Measurements from ENCODE around the gene NTPCR.

NTPCR gene

GRCh38 chr1:233019778-233020325 is 69.4 kb downstream of the NTPCR start:
- DNase-seq, result no peak

GRCh38 chr1:233020426-233020825 is 70.0 kb downstream of the NTPCR start:
- DNase-seq, result no peak

- DNase-seq, result no peak
Observed at GRCh38 chr1:233022246-233022645, 71.8 kb downstream of the NTPCR start.

- DNase-seq, result no peak
Observed at GRCh38 chr1:233024199-233024598, 73.8 kb downstream of the NTPCR start.

- peak; percentile 37 for DNase-seq
Observed at GRCh38 chr1:233025157-233025556, 74.7 kb downstream of the NTPCR start.

- DNase-seq, result no peak
Observed at GRCh38 chr1:233025567-233025966, 75.2 kb downstream of the NTPCR start.

DNA sequence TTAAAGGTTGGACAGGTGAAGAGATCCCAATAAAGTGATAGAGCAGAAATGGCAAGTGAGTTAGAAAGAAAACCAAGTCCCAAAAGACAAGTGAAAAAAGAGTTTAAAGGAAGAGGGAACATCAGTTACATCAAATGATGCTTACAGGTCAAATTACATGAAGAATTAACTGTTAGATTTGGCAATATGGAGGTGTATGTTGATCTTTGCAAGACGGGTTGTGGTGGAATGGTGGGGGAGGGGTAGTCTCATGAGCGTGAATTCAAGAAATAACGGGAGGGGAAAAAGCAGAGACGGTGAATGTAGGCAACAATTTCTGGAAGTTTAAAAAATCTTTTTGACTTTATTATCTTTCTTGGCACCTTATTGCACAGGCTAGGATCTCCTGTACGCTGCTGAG is 76.6 kb downstream of the NTPCR start:
- no peak for DNase-seq

DNA sequence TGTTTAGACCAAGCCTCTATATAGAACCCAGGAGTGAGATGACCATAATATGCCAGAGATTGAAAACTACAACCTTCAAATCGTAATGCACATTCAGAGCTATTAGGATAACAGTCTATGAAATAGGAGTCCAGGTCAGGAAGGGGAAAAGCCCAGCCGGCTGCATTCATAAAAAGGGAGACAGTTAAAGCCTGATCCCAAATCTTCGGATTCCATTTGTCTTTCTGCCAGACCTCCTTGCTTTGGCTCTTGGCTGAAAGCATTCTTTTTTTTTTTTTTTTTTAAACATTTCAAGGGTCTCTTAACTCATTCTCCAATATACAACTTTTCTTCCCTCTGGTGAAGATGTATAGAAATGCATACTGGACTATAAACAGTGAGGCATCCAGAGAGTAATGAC is 81.1 kb downstream of the NTPCR start:
- no peak for DNase-seq

DNA sequence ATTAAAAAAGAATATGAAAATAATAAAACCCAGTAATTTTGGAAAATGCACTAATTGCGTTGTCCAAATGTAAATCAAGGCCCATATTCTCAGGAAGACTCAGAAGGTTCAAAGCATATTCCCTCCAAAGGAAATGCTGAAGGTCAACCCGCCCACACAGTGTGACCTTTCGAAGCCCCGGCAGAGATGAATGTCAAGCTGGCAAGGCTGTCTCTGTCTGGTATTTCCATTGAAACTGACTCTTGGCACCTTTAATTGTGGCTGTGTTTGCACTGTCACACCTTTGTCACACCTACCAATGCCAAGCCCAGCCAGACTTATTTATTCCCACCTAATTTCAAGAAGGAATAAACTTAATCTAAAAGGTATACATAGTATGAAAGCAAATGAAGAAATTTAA is 82.5 kb downstream of the NTPCR start:
- DNase-seq, result no peak

- DNase-seq, result no peak
Observed at GRCh38 chr1:233033361-233033760, 83.0 kb downstream of the NTPCR start.
